Fibroblast of mammary gland (primary cell): Measurements from ENCODE around the gene RTL9.
"Not testable (repeated sequence)": the region's sequence is repeated elsewhere in the genome, so short reads cannot be mapped to it uniquely, and the experiment has no call there.

Source experiments
- DNase-seq: peaks from one replicate; pipeline ENCODE4 v3.0.0-alpha.2; 2010; ENCODE audit warnings: low read depth
- H3K4me3 ChIP-seq: 2 replicates; pipeline ENCODE4 v1.5.1; 2011; ENCODE audit warnings: low read depth, mild to moderate bottlenecking, low read length, moderate library complexity; ENCODE audit not compliant: control insufficient read depth
- CTCF ChIP-seq: conservative IDR thresholded peaks from 2 replicates; pipeline ENCODE4 v1.5.1; 2011; ENCODE audit warnings: low read depth, low read length, inconsistent platforms; ENCODE audit not compliant: control insufficient read depth, insufficient read depth

The RTL9 gene

DNA sequence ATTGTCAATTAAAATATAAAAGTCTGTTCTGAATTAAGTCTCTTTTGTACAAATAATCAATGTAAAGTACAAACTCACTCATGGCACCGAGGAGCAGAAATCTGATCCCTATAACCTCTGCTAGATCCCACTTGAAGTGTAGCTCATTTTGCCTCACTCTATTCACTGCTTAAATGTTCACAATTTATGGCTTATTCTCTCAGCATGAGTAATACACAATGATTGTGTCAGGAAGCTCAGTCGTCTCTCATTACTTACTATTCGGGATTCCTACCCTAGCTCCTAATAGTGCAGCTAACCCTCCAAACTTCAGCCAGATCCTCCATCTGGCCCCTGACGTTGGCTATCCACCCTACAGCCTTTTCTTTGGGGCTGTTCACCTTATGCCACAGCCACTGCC is 36.0 kb upstream of the RTL9 start:
- H3K4me3 ChIP-seq, result no peak overlapping the region
- DNase-seq, result peak; percentile 49
- TF ChIP-seq CTCF, result no peak

DNA sequence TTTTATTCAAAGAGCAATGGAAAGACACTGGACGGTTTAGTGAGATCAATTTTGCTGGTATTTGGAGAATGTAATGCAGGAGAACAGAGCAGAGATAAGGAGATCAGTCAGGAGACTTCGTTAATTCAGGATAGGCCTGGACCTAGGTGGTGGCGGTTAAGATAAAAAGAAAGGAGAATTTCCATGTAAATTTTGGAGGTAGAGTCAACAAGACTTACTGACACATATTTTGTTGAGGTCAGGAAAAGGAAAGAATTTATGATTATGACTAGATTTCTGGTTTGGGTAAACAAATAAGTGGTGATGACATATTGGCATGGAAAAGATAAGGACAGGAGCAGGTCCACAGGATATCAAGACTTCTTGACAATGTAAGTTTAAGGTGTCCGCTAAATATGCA is 31.9 kb upstream of the RTL9 start:
- TF ChIP-seq CTCF, result no peak
- no peak overlapping the region for H3K4me3 ChIP-seq
- no peak for DNase-seq

GRCh38 chrX:110327336-110327735 is 31.3 kb upstream of the RTL9 start:
- H3K4me3 ChIP-seq, result no peak overlapping the region
- no peak for DNase-seq
- TF ChIP-seq CTCF, result no peak

- not testable (repeated sequence) for DNase-seq
Observed at GRCh38 chrX:110328613-110329012, 30.0 kb upstream of the RTL9 start.

GRCh38 chrX:110331444-110332030 is 27.1 kb upstream of the RTL9 start:
- H3K4me3 ChIP-seq, result no peak overlapping the region
- no peak for DNase-seq
- TF ChIP-seq CTCF, result no peak

More at GRCh38 chrX:110328613-110329012, 30.0 kb upstream of the RTL9 start:
- not testable (repeated sequence) for H3K4me3 ChIP-seq

DNA sequence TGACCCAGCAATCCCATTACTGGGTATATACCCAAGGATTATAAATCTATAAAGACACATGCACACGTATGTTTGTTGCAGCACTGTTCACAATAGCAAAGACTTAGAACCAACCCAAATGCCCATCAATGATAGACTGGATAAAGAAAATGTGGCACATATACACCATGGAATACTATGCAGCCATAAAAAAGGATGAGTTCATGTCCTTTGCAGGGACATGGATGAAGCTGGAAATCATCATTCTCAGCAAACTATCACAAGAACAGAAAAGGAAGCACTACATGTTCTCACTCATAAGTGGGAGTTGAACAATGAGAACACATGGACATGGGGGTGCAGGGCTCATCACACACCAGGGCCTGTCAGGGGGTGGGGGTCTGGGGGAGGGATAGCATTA is 25.2 kb upstream of the RTL9 start:
- not testable (repeated sequence) for H3K4me3 ChIP-seq, DNase-seq

- no peak for DNase-seq
- TF ChIP-seq CTCF, result no peak
- H3K4me3 ChIP-seq, result no peak overlapping the region
Observed at GRCh38 chrX:110338935-110339334, 19.7 kb upstream of the RTL9 start.
